HUES64 (cell line): ENCODE data around the gene ETNPPL.
"Not testable (repeated sequence)": the region's sequence is repeated elsewhere in the genome, so short reads cannot be mapped to it uniquely, and the experiment has no call there.

Source experiments
- H3K27ac ChIP-seq: 2 replicates; pipeline ENCODE4 v1.7.0; 2013; ENCODE audit warnings: low read depth, low read length, inconsistent platforms
- H3K27me3 ChIP-seq: 2 replicates; pipeline ENCODE4 v1.6.1; 2013; ENCODE audit warnings: mild to moderate bottlenecking, low read length; ENCODE audit not compliant: insufficient read depth
- H3K36me3 ChIP-seq: 2 replicates; pipeline ENCODE4 v1.6.1; 2013; ENCODE audit warnings: mild to moderate bottlenecking, low read length; ENCODE audit not compliant: insufficient read depth
- H3K4me1 ChIP-seq: 2 replicates; pipeline ENCODE4 v1.6.1; 2013; ENCODE audit warnings: mild to moderate bottlenecking, low read length, moderate library complexity; ENCODE audit not compliant: insufficient read depth
- H3K4me3 ChIP-seq: 2 replicates; pipeline ENCODE4 v1.5.1; 2013; ENCODE audit warnings: mild to moderate bottlenecking, low read length, moderate library complexity
- H3K9ac ChIP-seq: 2 replicates; pipeline ENCODE4 v1.6.1; 2013; ENCODE audit warnings: mild to moderate bottlenecking, low read depth, low read length
- H3K9me3 ChIP-seq: 2 replicates; pipeline ENCODE4 v1.6.1; 2013; ENCODE audit warnings: low read depth, low read length; ENCODE audit not compliant: insufficient read depth
- whole genome bisulfite sequencing: fragments of 150-250, 120-280 bp; methylation state at CpG from one replicate; pipeline ENCODE4 v1.1.7; 2013; ENCODE audit warnings: missing lambda C conversion rate; 5-methylcytosine and 5-hydroxymethylcytosine counted together

Gene ETNPPL

GRCh38 chr4:108725457-108725856, 37.4 kb downstream of the ETNPPL start:
- no peaks in the 10 kb centered on the region for H3K27me3 ChIP-seq
- H3K27ac ChIP-seq = no peak overlapping the region
- no peaks in the 10 kb centered on the region for H3K4me1 ChIP-seq
- peaks cover 46% of the 10 kb centered on the region for H3K9me3 ChIP-seq
- 17% methylated on average over 1 of the region's 1 CpG for WGBS
- no peak overlapping the region for H3K9ac ChIP-seq
- peak overlapping the region; percentile 13; the same call in 1 of the 2 replicates for H3K4me3 ChIP-seq
- H3K36me3 ChIP-seq = no peaks in the 10 kb centered on the region

DNA sequence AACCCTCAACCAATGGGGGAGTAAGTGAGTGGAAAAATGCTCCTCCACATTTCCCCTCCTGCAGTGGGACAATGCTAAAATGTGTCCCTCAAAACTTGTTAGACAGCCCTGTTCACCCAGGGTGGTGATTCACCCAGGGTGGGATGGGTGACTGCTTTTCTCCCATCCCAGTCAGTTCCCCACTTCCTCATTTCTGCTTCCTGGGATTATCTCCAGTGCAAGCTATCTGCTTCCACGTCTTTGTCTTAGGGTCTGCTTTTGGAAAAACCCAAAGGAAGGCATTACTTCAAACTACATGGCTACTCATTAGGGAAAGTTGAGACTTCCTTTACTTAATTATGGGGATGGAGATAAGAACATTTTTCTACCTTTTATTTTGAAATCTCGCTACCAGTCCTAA, 45.5 kb downstream of the ETNPPL start:
- no peaks in the 10 kb centered on the region for H3K9me3 ChIP-seq
- H3K27me3 ChIP-seq = no peaks in the 10 kb centered on the region
- no peak overlapping the region for H3K4me3 ChIP-seq
- H3K36me3 ChIP-seq = no peaks in the 10 kb centered on the region
- peaks cover 10% of the 10 kb centered on the region for H3K4me1 ChIP-seq
- H3K9ac ChIP-seq = no peak overlapping the region
- no peak overlapping the region for H3K27ac ChIP-seq
- WGBS = 83% methylated on average over 2 of the region's 2 CpGs

DNA sequence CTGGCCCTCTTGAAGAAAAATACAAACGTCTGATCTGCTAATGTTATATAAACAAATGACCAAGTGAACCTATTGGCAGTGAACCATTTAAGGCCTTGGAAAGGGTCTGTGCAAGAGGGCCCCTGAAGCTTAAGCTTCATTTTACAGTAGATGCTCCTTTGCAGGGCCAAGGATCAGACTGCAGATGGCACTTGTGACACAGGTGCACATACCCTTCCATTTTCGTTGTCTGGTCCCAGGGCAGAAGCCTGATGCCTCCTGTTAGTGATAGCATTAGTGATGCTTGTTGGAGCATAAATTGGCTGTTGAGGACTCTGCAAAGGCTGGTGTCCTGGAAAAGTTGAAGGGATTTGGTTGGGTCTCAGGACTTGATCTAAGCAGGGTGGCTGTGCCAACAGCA, 46.5 kb downstream of the ETNPPL start:
- Histone ChIP-seq H3K27me3 (no peaks in the 10 kb centered on the region), H3K36me3 (no peaks in the 10 kb centered on the region), H3K9me3 (no peaks in the 10 kb centered on the region), H3K27ac (no peak overlapping the region), H3K4me1 (peaks cover 10% of the 10 kb centered on the region), H3K4me3 (no peak overlapping the region), H3K9ac (no peak overlapping the region)
- 47% methylated on average over 2 of the region's 2 CpGs for WGBS

GRCh38 chr4:108714880-108715279, 48.0 kb downstream of the ETNPPL start:
- Histone ChIP-seq H3K9me3 (no peaks in the 10 kb centered on the region), H3K36me3 (no peaks in the 10 kb centered on the region), H3K9ac (0 out of 2 replicates have a peak overlapping the region, but pooled peaks have one; percentile 44), H3K4me1 (peaks cover 10% of the 10 kb centered on the region), H3K27me3 (no peaks in the 10 kb centered on the region), H3K27ac (peak overlapping the region; percentile 83), H3K4me3 (no peak overlapping the region)
- 18% methylated on average over 1 of the region's 4 CpGs for WGBS

- not testable (repeated sequence) for H3K4me3 ChIP-seq, H3K27me3 ChIP-seq, H3K4me1 ChIP-seq, H3K9me3 ChIP-seq, H3K9ac ChIP-seq, H3K27ac ChIP-seq, H3K36me3 ChIP-seq
- WGBS = 67% methylated on average over 7 of the region's 7 CpGs
Observed at GRCh38 chr4:108710578-108710977, 52.3 kb downstream of the ETNPPL start.

DNA sequence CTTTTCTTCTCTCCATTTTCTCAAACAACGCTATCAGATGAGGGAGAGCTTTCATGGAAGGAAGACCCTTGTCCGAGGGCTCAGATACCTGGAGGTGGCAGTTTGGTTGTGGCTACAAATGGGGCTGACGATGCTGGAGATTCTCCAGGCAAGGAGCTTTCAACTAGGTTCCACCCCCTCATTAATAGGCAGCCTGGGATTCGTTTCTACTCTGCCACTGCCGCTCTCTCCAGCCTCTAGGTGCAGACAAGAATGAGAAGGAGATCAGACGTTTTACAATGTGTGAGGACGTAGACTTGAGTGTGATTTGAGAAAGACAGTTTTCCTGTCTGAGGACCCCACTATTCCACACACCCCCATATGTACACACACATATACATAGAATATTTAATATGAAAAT, 53.1 kb downstream of the ETNPPL start:
- no peaks in the 10 kb centered on the region for H3K9me3 ChIP-seq
- H3K27ac ChIP-seq = no peak overlapping the region
- H3K4me3 ChIP-seq = no peak overlapping the region
- no peak overlapping the region for H3K9ac ChIP-seq
- H3K36me3 ChIP-seq = no peaks in the 10 kb centered on the region
- WGBS = 87% methylated on average over 6 of the region's 7 CpGs
- peaks cover 2% of the 10 kb centered on the region; the same call in 1 of the 2 replicates for H3K4me1 ChIP-seq
- no peaks in the 10 kb centered on the region for H3K27me3 ChIP-seq

GRCh38 chr4:108709234-108709633, 53.6 kb downstream of the ETNPPL start:
- Histone ChIP-seq H3K27me3 (no peaks in the 10 kb centered on the region), H3K9ac (no peak overlapping the region), H3K4me1 (no peaks in the 10 kb centered on the region), H3K36me3 (no peaks in the 10 kb centered on the region), H3K9me3 (no peaks in the 10 kb centered on the region), H3K27ac (no peak overlapping the region), H3K4me3 (no peak overlapping the region)
- 88% methylated on average over 10 of the region's 10 CpGs for WGBS

GRCh38 chr4:108706289-108706688, 56.6 kb downstream of the ETNPPL start:
- Histone ChIP-seq H3K4me3 (no peak overlapping the region), H3K4me1 (no peaks in the 10 kb centered on the region), H3K36me3 (no peaks in the 10 kb centered on the region), H3K27ac (no peak overlapping the region), H3K27me3 (no peaks in the 10 kb centered on the region), H3K9ac (no peak overlapping the region), H3K9me3 (no peaks in the 10 kb centered on the region)
- 70% methylated on average over 4 of the region's 4 CpGs for WGBS

- Histone ChIP-seq H3K9me3 (no peaks in the 10 kb centered on the region), H3K4me1 (no peaks in the 10 kb centered on the region), H3K27me3 (no peaks in the 10 kb centered on the region), H3K36me3 (no peaks in the 10 kb centered on the region), H3K4me3 (no peak overlapping the region), H3K9ac (no peak overlapping the region), H3K27ac (no peak overlapping the region)
- WGBS = 88% methylated on average over 2 of the region's 2 CpGs
Observed at GRCh38 chr4:108703966-108704365, 58.9 kb downstream of the ETNPPL start.

DNA sequence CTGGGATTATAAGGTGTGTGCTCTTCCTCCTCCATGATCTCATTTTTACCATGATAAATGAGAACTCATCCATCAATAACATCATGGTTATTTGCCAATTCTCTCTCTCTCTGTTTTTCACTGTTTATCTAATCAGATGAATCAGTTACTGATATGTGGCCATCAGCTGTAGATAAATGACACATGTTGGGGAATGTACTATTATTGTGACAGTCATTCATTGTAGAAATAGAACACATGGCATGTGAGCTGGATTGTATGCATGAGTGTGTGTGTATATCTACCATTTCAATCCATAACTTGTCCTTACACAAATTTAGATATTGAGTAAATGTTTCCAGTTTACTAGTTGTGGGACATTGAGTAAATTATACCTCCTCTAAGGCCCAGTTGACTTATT, 59.5 kb downstream of the ETNPPL start:
- Histone ChIP-seq H3K9ac (no peak overlapping the region), H3K27me3 (no peaks in the 10 kb centered on the region), H3K4me3 (no peak overlapping the region), H3K27ac (no peak overlapping the region), H3K36me3 (no peaks in the 10 kb centered on the region), H3K4me1 (no peaks in the 10 kb centered on the region), H3K9me3 (no peaks in the 10 kb centered on the region)

GRCh38 chr4:108702960-108703359, 59.9 kb downstream of the ETNPPL start:
- no peak overlapping the region for H3K27ac ChIP-seq
- H3K27me3 ChIP-seq = no peaks in the 10 kb centered on the region
- H3K36me3 ChIP-seq = no peaks in the 10 kb centered on the region
- H3K4me1 ChIP-seq = no peaks in the 10 kb centered on the region
- H3K9me3 ChIP-seq = no peaks in the 10 kb centered on the region
- no peak overlapping the region for H3K9ac ChIP-seq
- WGBS = 86% methylated on average over 2 of the region's 3 CpGs
- H3K4me3 ChIP-seq = no peak overlapping the region

GRCh38 chr4:108700081-108700757, 62.6 kb downstream of the ETNPPL start:
- peaks cover 7% of the 10 kb centered on the region; the same call in 1 of the 2 replicates for H3K4me1 ChIP-seq
- 93% methylated on average over 1 of the region's 1 CpG for WGBS
- no peak overlapping the region for H3K4me3 ChIP-seq
- H3K36me3 ChIP-seq = no peaks in the 10 kb centered on the region
- no peak overlapping the region for H3K9ac ChIP-seq
- H3K27ac ChIP-seq = no peak overlapping the region
- H3K27me3 ChIP-seq = no peaks in the 10 kb centered on the region
- no peaks in the 10 kb centered on the region for H3K9me3 ChIP-seq
